HCT116 (cell line): ENCODE measurements around the gene NACC2. TPM values are rescaled to one million over a fixed set of nuclear protein-coding genes. Genes with fewer than 3 reads are reported as not detected.

Experiments
- ATAC-seq: fragments of 200-7000 bp; cut with Tn5 transposase; 2 replicates; pipeline ENCODE4 v1.9.1; 2020; ENCODE audit warnings: mild to moderate bottlenecking, moderate library complexity
- BruUV-seq: library from RNA; stranded (reverse); fragments of 400-500 nt; replicated peaks from 2 replicates; lab custom pipeline; 2021; lab: Mats Ljungman, UMichigan
- CTCF ChIA-PET: fragments of 300-600 bp; sonication (Branson Sonifier 250); formaldehyde crosslinking; loops from one replicate; lab custom pipeline; 2021; ENCODE audit warnings: antibody characterized with exemption; lab: Charles Lee
- POLR2A ChIA-PET: fragments of 300-600, 350-600 bp; sonication (Branson Sonifier 250); formaldehyde crosslinking; loops from one replicate; lab custom pipeline; 2021; ENCODE audit warnings: antibody characterized with exemption; lab: Charles Lee
- RAD21 ChIA-PET, 2 experiments: fragments of 300-600 bp; sonication (Branson Sonifier 250); formaldehyde crosslinking; loops; one replicate each; lab custom pipeline; 2023; ENCODE audit warnings: low total read pairs in 2 of 2; ENCODE audit not compliant: uncharacterized antibody in 2 of 2, unreplicated experiment in 2 of 2, low non-redundant PET in 1 of 2; lab: Charles Lee
- DNase-seq: peaks from one replicate; pipeline ENCODE4 v3.0.0-alpha.2; 2010; ENCODE audit warnings: low read depth, low spot score
- H2AFZ ChIP-seq: fragments of 200-600 bp; shearing (Covaris generic), sonication (generic); 2 replicates; pipeline ENCODE4 v1.6.1; 2017; ENCODE audit warnings: low read depth, mixed run types, mixed read lengths, antibody characterized with exemption, low read length; ENCODE audit not compliant: poor library complexity, severe bottlenecking
- H3K27ac ChIP-seq: 2 replicates; pipeline ENCODE4 v1.5.1; 2012; ENCODE audit warnings: low read depth, low read length
- H3K27me3 ChIP-seq: fragments of 200-600 bp; sonication (generic); 2 replicates; pipeline ENCODE4 v1.6.1; 2016; ENCODE audit warnings: mixed run types, low read length, mixed read lengths; ENCODE audit not compliant: insufficient read depth
- H3K36me3 ChIP-seq, 2 experiments: fragments of 200-500 bp in 1 of 2; fragments of 200-600 bp in 1 of 2; sonication (Bioruptor generic) in 1 of 2; sonication (generic) in 1 of 2; 2 replicates each; pipeline versions ENCODE4 v1.5.1 to v1.6.1; 2014 to 2016; ENCODE audit warnings: low read length in 2 of 2, inconsistent platforms in 1 of 2, mixed read lengths in 1 of 2, mixed run types in 1 of 2; ENCODE audit not compliant: insufficient read depth in 2 of 2, control insufficient read depth in 1 of 2
- H3K4me1 ChIP-seq, 2 experiments: fragments of 200-600 bp in 1 of 2; sonication (generic) in 1 of 2; 2 replicates each; pipeline versions ENCODE4 v1.5.1 to v1.6.1; 2012 to 2017; ENCODE audit warnings: low read length in 2 of 2, inconsistent platforms in 1 of 2, mild to moderate bottlenecking in 1 of 2, mixed read lengths in 1 of 2, mixed run types in 1 of 2, moderate library complexity in 1 of 2; ENCODE audit not compliant: insufficient read depth in 2 of 2, control insufficient read depth in 1 of 2
- H3K4me2 ChIP-seq: fragments of 200-600 bp; sonication (generic); 2 replicates; pipeline ENCODE4 v1.6.1; 2017; ENCODE audit warnings: mixed run types, low read length, mixed read lengths
- H3K4me3 ChIP-seq, 2 experiments: fragments of 200-600 bp in 1 of 2; sonication (generic) in 1 of 2; replicated peaks in 1 of 2; 2 replicates each; pipeline ENCODE4 v1.5.1; 2011 to 2016; ENCODE audit warnings: low read length in 2 of 2, control low read depth in 1 of 2, low read depth in 1 of 2, mild to moderate bottlenecking in 1 of 2, mixed read lengths in 1 of 2, mixed run types in 1 of 2
- H3K79me2 ChIP-seq: fragments of 200-600 bp; sonication (generic); 2 replicates; pipeline ENCODE4 v1.6.1; 2017; ENCODE audit warnings: mild to moderate bottlenecking, mixed run types, low read length, moderate library complexity, mixed read lengths; ENCODE audit not compliant: insufficient read depth
- H3K9ac ChIP-seq: fragments of 200-600 bp; sonication (generic); 2 replicates; pipeline ENCODE4 v1.6.1; 2016; ENCODE audit warnings: low read length, mixed read lengths
- H3K9me2 ChIP-seq: fragments of 200-600 bp; sonication (generic), shearing (Covaris generic); 2 replicates; pipeline ENCODE4 v1.6.1; 2017; ENCODE audit warnings: mixed run types, mild to moderate bottlenecking, moderate library complexity; ENCODE audit not compliant: insufficient read depth
- H3K9me3 ChIP-seq, 2 experiments: fragments of 200-500 bp in 1 of 2; fragments of 200-600 bp in 1 of 2; sonication (Bioruptor generic) in 1 of 2; sonication (generic) in 1 of 2; 2 replicates each; pipeline ENCODE4 v1.6.1; 2014 to 2017; ENCODE audit warnings: low read length in 2 of 2, mixed read lengths in 2 of 2, inconsistent platforms in 1 of 2, low read depth in 1 of 2, mild to moderate bottlenecking in 1 of 2, mixed run types in 1 of 2, moderate library complexity in 1 of 2; ENCODE audit not compliant: control insufficient read depth in 1 of 2, insufficient read depth in 1 of 2
- H4K20me1 ChIP-seq: fragments of 200-600 bp; sonication (generic), shearing (Covaris generic); 2 replicates; pipeline ENCODE4 v1.6.1; 2017; ENCODE audit warnings: mixed run types, mild to moderate bottlenecking, moderate library complexity; ENCODE audit not compliant: insufficient read depth
- EGR1 ChIP-seq: IDR thresholded peaks from 2 replicates; pipeline ENCODE4 v1.6.1; 2012; ENCODE audit warnings: low read depth
- EZH2 ChIP-seq: fragments of 200-600 bp; sonication (generic); IDR thresholded peaks from 2 replicates; pipeline ENCODE4 v1.6.1; 2017; ENCODE audit warnings: antibody characterized with exemption, mixed run types
- EZH2phosphoT487 ChIP-seq: fragments of 200-600 bp; IDR thresholded peaks from 2 replicates; pipeline ENCODE4 v1.6.1; 2018; ENCODE audit warnings: antibody characterized with exemption, borderline replicate concordance
- FOSL1 ChIP-seq: IDR thresholded peaks from 2 replicates; pipeline ENCODE4 v1.6.1; 2012; ENCODE audit warnings: low read depth
- JUND ChIP-seq: IDR thresholded peaks from 2 replicates; pipeline ENCODE4 v1.6.1; 2012
- MAX ChIP-seq: IDR thresholded peaks from 2 replicates; pipeline ENCODE4 v1.6.1; 2012
- POLR2A ChIP-seq: IDR thresholded peaks from 2 replicates; pipeline ENCODE4 v1.7.0; 2011; ENCODE audit warnings: borderline replicate concordance; ENCODE audit not compliant: insufficient read depth, insufficient read length; ENCODE audit errors: extremely low read depth
- POLR2AphosphoS5 ChIP-seq: IDR thresholded peaks from 2 replicates; pipeline ENCODE4 v1.6.1; 2011; ENCODE audit warnings: mild to moderate bottlenecking, low read depth, low read length, moderate library complexity
- RAD21 ChIP-seq: IDR thresholded peaks from 2 replicates; pipeline ENCODE4 v1.6.1; 2012; ENCODE audit warnings: low read depth, mild to moderate bottlenecking
- SP1 ChIP-seq: IDR thresholded peaks from 2 replicates; pipeline ENCODE4 v1.6.1; 2012; ENCODE audit warnings: low read depth
- SRF ChIP-seq: IDR thresholded peaks from 2 replicates; pipeline ENCODE4 v1.6.1; 2012; ENCODE audit warnings: low read depth
- TCF7L2 ChIP-seq: IDR thresholded peaks from 2 replicates; pipeline ENCODE4 v1.7.0; 2011; ENCODE audit warnings: borderline replicate concordance, inconsistent platforms; ENCODE audit not compliant: insufficient read depth, insufficient read length; ENCODE audit errors: extremely low read depth
- YY1 ChIP-seq: IDR thresholded peaks from 2 replicates; pipeline ENCODE4 v1.6.1; 2011; ENCODE audit warnings: low read length, low read depth, moderate library complexity, mild to moderate bottlenecking; ENCODE audit not compliant: insufficient replicate concordance; ENCODE audit errors: extremely low read depth
- ZFX ChIP-seq: fragments of 450-650 bp; IDR thresholded peaks from 2 replicates; pipeline ENCODE4 v1.6.1; 2017
- ZNF274 ChIP-seq: fragments of 200-500 bp; sonication (Bioruptor generic); IDR thresholded peaks from 2 replicates; pipeline ENCODE4 v1.6.1; 2014; ENCODE audit warnings: mild to moderate bottlenecking, low read depth, low read length, inconsistent platforms
- intact Hi-C: fragments of 100-400 bp; cut with micrococcal nuclease; formaldehyde crosslinking; loops from 2 replicates; pipeline ENCODE4 v1.10.0; 2022
- total RNA-seq: library from RNA; stranded (reverse); gene quantifications from one replicate; pipeline ENCODE4 v1.2.1, GENCODE V29; 2021; ENCODE audit not compliant: unreplicated experiment
- TF ChIP-seq, protein P1 (sequence below): IDR thresholded peaks from 2 replicates; pipeline ENCODE4 v1.6.1; 2012
- TF ChIP-seq, protein P2 (sequence below): IDR thresholded peaks from 2 replicates; pipeline ENCODE4 v1.6.1; 2011; ENCODE audit warnings: mild to moderate bottlenecking, low read length, moderate library complexity; ENCODE audit not compliant: insufficient replicate concordance; ENCODE audit errors: extremely low read depth
- TF ChIP-seq, protein P3 (sequence below): IDR thresholded peaks from 2 replicates; pipeline ENCODE4 v1.6.1; 2012; ENCODE audit warnings: low read depth
- TF ChIP-seq, protein P4 (sequence below), 3 experiments: fragments of 200-600 bp in 1 of 3; sonication (generic) in 1 of 3; IDR thresholded peaks in 2 of 3; conservative IDR thresholded peaks in 1 of 3; 2 replicates each; pipeline ENCODE4 v1.5.1; 2012 to 2017; ENCODE audit warnings: low read depth in 2 of 3, low read length in 2 of 3, antibody characterized with exemption in 1 of 3, borderline replicate concordance in 1 of 3, control low read depth in 1 of 3, mild to moderate bottlenecking in 1 of 3, mixed read lengths in 1 of 3, mixed run types in 1 of 3, moderate library complexity in 1 of 3; ENCODE audit not compliant: insufficient read depth in 1 of 3

Gene NACC2
- total RNA-seq, 1 experiment from 2014 or later, result 27.8 TPM

DNA sequence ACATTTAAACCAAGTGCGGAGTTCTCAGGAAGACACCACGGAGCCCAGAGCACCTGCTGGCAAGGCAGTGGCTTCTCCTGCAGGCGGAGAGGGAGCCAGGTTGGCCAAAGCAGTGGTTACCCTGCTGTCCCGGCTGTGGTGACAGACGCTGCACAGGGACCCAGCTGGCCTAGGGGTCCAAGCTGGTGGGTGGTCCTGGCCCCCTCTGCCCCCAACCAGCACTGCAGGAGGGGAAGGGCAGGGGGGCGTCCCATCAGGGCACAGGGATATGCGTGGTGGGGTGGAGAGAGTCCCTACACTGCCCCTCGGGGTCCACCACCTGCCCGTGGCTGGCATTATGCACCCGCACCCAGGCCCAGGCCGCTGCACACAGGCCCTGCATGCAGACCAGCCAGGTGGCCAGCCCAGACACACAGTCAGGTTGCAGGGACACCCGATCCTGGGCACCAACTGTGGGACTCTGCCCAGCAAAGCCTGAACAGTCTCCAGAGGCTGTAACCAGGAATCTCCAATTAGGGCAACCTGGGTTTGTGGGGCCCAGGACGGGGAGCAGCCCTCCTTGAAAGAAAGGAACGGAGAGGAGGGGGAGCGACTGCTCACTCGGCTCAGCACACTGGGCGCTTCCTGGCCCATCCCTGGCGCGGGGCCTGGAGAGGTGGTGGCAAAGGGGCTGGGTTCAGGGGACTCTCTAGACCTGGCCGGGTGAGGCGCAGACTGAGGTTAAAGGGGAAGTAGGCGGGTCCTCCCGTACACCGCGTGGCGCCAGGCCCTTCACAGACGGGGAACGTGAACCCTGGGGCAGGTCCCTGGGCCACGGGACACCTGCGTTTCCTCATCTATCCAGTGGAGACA is 46.3 kb downstream of the NACC2 start:
- ChIA-PET CTCF (no interaction called here), RAD21 (no interaction called here), POLR2A (no interaction called here)
- Histone ChIP-seq H3K4me1 (peaks cover 22 to 33% of the 10 kb centered on the region in 2 experiments), H3K27me3 (no peaks in the 10 kb centered on the region), H3K9me2 (no peaks in the 10 kb centered on the region), H3K36me3 (peaks cover 7% of the 10 kb centered on the region in 2 experiments; a peak in 3 of 4 replicates), H3K9me3 (no peaks in the 10 kb centered on the region), H3K4me3 (no peak overlapping the region), H3K4me2 (no peak overlapping the region), H2AFZ (no peak overlapping the region), H3K79me2 (peaks cover 56% of the 10 kb centered on the region), H4K20me1 (no peaks in the 10 kb centered on the region), H3K9ac (no peak overlapping the region), H3K27ac (no peak overlapping the region; the same call in 1 of the 2 replicates)
- TF ChIP-seq RAD21 (no peak), JUND (no peak), MAX (no peak), EZH2phosphoT487 (no peak), ZFX (no peak), EGR1 (no peak), POLR2A (no peak), TCF7L2 (no peak), SP1 (no peak), YY1 (no peak), POLR2AphosphoS5 (no peak), FOSL1 (no peak), SRF (no peak), ZNF274 (no peak), EZH2 (no peak)
- TF ChIP-seq, protein P1, sequence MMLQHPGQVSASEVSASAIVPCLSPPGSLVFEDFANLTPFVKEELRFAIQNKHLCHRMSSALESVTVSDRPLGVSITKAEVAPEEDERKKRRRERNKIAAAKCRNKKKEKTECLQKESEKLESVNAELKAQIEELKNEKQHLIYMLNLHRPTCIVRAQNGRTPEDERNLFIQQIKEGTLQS, result no peak
- TF ChIP-seq, protein P2, sequence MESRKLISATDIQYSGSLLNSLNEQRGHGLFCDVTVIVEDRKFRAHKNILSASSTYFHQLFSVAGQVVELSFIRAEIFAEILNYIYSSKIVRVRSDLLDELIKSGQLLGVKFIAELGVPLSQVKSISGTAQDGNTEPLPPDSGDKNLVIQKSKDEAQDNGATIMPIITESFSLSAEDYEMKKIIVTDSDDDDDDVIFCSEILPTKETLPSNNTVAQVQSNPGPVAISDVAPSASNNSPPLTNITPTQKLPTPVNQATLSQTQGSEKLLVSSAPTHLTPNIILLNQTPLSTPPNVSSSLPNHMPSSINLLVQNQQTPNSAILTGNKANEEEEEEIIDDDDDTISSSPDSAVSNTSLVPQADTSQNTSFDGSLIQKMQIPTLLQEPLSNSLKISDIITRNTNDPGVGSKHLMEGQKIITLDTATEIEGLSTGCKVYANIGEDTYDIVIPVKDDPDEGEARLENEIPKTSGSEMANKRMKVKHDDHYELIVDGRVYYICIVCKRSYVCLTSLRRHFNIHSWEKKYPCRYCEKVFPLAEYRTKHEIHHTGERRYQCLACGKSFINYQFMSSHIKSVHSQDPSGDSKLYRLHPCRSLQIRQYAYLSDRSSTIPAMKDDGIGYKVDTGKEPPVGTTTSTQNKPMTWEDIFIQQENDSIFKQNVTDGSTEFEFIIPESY, result no peak
- TF ChIP-seq, protein P3, sequence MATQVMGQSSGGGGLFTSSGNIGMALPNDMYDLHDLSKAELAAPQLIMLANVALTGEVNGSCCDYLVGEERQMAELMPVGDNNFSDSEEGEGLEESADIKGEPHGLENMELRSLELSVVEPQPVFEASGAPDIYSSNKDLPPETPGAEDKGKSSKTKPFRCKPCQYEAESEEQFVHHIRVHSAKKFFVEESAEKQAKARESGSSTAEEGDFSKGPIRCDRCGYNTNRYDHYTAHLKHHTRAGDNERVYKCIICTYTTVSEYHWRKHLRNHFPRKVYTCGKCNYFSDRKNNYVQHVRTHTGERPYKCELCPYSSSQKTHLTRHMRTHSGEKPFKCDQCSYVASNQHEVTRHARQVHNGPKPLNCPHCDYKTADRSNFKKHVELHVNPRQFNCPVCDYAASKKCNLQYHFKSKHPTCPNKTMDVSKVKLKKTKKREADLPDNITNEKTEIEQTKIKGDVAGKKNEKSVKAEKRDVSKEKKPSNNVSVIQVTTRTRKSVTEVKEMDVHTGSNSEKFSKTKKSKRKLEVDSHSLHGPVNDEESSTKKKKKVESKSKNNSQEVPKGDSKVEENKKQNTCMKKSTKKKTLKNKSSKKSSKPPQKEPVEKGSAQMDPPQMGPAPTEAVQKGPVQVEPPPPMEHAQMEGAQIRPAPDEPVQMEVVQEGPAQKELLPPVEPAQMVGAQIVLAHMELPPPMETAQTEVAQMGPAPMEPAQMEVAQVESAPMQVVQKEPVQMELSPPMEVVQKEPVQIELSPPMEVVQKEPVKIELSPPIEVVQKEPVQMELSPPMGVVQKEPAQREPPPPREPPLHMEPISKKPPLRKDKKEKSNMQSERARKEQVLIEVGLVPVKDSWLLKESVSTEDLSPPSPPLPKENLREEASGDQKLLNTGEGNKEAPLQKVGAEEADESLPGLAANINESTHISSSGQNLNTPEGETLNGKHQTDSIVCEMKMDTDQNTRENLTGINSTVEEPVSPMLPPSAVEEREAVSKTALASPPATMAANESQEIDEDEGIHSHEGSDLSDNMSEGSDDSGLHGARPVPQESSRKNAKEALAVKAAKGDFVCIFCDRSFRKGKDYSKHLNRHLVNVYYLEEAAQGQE, result no peak
- TF ChIP-seq, protein P4, sequence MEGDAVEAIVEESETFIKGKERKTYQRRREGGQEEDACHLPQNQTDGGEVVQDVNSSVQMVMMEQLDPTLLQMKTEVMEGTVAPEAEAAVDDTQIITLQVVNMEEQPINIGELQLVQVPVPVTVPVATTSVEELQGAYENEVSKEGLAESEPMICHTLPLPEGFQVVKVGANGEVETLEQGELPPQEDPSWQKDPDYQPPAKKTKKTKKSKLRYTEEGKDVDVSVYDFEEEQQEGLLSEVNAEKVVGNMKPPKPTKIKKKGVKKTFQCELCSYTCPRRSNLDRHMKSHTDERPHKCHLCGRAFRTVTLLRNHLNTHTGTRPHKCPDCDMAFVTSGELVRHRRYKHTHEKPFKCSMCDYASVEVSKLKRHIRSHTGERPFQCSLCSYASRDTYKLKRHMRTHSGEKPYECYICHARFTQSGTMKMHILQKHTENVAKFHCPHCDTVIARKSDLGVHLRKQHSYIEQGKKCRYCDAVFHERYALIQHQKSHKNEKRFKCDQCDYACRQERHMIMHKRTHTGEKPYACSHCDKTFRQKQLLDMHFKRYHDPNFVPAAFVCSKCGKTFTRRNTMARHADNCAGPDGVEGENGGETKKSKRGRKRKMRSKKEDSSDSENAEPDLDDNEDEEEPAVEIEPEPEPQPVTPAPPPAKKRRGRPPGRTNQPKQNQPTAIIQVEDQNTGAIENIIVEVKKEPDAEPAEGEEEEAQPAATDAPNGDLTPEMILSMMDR (IDR thresholded peaks at IDR 0.05 in 2 of 3, conservative IDR thresholded peaks at IDR 0.05 in 1 of 3; ENCODE audit: borderline replicate concordance in 1 of 3, insufficient read depth in 1 of 3, low read depth in 2 of 3, low read length in 2 of 3), result no peak
- intact Hi-C loops, result no loop called here
- ATAC-seq, result no peak
- BruUV-seq, result no TSS peak
- no peak for DNase-seq
